ENCODE measurements around the gene BSN.

BSN gene

DNA sequence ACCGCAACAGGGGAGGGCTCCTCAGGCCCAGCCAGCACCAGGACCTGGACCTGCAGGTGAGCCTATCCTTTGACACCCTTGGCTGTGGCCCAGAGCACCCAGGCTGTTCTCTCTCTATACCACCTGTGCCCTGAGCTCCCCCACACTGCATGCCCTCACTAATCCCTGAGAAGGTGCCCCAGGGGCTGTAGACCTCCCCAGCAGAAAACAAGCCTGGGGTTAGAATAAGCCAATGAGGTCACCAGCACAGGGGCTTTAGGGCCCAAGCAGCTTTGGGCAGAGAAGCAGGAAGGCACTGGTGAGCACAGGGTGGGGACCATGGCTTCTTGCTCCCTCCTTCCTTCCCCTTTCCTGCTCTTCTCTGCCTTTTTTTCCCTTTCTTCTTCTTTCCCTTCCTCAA is 109.6 kb downstream of the BSN start:
- no peak overlapping the region for H3K4me3 ChIP-seq (ENCODE audit: control insufficient read depth, low read depth, low read length)
- no peak for DNase-seq (ENCODE audit: low read depth)
- no peak for TF ChIP-seq CTCF (IDR thresholded peaks at IDR 0.05; ENCODE audit: control insufficient read depth, insufficient read depth, low read depth, low read length, missing control alignments)

GRCh38 chr3:49664300-49664699 is 110.0 kb downstream of the BSN start:
- no peak for DNase-seq (ENCODE audit: low read depth)
- no peak overlapping the region for H3K4me3 ChIP-seq (ENCODE audit: control insufficient read depth, low read depth, low read length)
- TF ChIP-seq CTCF (IDR thresholded peaks at IDR 0.05; ENCODE audit: control insufficient read depth, insufficient read depth, low read depth, low read length, missing control alignments): no peak

- DNase-seq (ENCODE audit: low read depth): no peak
- TF ChIP-seq CTCF (IDR thresholded peaks at IDR 0.05; ENCODE audit: control insufficient read depth, insufficient read depth, low read depth, low read length, missing control alignments): no peak
- H3K4me3 ChIP-seq (ENCODE audit: control insufficient read depth, low read depth, low read length): no peak overlapping the region
Measured at GRCh38 chr3:49665822-49666519, 111.7 kb downstream of the BSN start.

- DNase-seq (ENCODE audit: low read depth): no peak
- no peak for TF ChIP-seq CTCF (IDR thresholded peaks at IDR 0.05; ENCODE audit: control insufficient read depth, insufficient read depth, low read depth, low read length, missing control alignments)
Measured at GRCh38 chr3:49666592-49666991, 112.3 kb downstream of the BSN start.

DNA sequence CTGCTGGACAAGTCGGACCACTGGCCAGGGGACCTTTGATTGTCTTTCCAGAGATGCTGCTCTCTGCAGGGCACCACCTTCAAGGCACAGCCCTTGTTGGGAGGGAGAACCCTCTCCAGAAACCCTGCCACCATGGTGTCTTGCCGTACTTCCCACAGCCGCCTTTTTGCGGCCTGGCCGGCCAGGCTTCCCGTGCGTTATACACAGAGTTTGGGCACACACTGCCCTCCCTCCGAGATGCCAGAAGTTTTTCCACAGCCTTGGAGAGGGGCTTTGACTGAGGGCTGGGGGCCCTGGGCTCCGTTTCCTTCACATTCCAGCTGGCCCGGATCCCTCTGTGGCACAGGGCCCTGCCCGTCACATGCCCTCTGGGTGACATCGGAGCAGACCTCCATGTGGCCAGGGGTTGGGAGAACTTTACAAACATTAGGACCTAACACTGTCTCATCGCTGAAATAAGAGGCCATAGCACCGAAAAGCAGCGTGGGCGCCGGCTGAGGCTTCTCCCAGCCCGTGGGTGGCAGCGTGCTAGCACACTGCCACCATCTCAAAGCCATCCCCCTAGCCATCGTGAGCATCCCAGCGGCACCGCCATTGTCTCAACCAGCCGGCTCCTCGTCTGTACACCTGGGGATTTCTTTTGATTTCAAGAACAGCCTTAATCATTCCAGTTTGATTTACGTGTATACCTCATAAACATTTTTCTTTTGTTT is 113.6 kb downstream of the BSN start:
- no peak overlapping the region for H3K4me3 ChIP-seq (ENCODE audit: control insufficient read depth, low read depth, low read length)
- no peak for TF ChIP-seq CTCF (IDR thresholded peaks at IDR 0.05; ENCODE audit: control insufficient read depth, insufficient read depth, low read depth, low read length, missing control alignments)
- DNase-seq (ENCODE audit: low read depth): no peak

More at GRCh38 chr3:49666592-49666991, 112.3 kb downstream of the BSN start:
- H3K4me3 ChIP-seq (ENCODE audit: control insufficient read depth, low read depth, low read length): no peak overlapping the region

- DNase-seq (ENCODE audit: low read depth): no peak
- no peak overlapping the region for H3K4me3 ChIP-seq (ENCODE audit: control insufficient read depth, low read depth, low read length)
- TF ChIP-seq CTCF (IDR thresholded peaks at IDR 0.05; ENCODE audit: control insufficient read depth, insufficient read depth, low read depth, low read length, missing control alignments): no peak
Measured at GRCh38 chr3:49668414-49668797, 114.1 kb downstream of the BSN start.

Data from AG09309 (cell line).